Measurements from ENCODE around the gene ATXN1. TPM values are rescaled to one million over a fixed set of nuclear protein-coding genes. Genes with fewer than 3 reads are reported as not detected.

The ATXN1 gene
- total RNA-seq, 2 donors from 2014 or later = 121 to 135 TPM

DNA sequence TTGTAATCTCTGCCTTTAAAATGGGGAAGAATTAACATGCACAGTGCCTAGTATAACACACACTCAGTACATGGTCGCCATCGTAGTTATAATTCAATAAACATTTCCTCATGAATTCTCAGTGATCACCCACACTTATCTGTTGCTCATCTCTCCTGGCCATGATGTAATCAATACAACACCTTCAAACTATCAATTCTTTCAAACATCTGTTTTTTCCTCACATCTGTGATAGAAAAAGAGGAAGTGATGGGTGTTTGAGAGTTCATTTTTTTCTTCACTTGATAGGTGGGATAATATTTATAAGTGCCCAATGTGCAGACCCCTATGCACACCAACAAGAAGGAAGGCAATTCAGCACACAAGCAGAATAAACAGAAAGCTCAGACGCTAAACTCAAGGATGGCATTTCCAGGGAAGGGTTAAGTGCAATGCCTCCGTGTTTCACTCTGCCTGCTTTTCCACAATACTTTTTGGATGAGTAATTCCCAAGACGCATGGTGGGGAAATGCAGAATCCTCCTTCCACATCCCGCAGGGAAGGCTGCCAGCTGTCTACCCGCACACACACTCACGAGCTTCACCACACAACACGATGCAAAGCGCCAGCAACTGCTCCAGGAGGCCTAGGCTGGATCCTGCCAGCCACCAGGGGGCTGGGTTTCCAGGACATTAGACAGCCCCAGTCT, 422.5 kb downstream of the ATXN1 start:
- Mint-ChIP-seq H3K4me3 (no peak overlapping the region), H3K27ac (peak overlapping the region; percentile 29), H3K4me1 (peaks cover 10% of the 10 kb centered on the region), H3K36me3 (ENCODE audit: low read depth) (no peaks in the 10 kb centered on the region), H3K27me3 (no peaks in the 10 kb centered on the region)
- H3K9me3 ChIP-seq (ENCODE audit: control insufficient read depth, low read length, poor library complexity, severe bottlenecking) = no peaks in the 10 kb centered on the region
- ATAC-seq (no peak), DNase-seq (no peak)

DNA sequence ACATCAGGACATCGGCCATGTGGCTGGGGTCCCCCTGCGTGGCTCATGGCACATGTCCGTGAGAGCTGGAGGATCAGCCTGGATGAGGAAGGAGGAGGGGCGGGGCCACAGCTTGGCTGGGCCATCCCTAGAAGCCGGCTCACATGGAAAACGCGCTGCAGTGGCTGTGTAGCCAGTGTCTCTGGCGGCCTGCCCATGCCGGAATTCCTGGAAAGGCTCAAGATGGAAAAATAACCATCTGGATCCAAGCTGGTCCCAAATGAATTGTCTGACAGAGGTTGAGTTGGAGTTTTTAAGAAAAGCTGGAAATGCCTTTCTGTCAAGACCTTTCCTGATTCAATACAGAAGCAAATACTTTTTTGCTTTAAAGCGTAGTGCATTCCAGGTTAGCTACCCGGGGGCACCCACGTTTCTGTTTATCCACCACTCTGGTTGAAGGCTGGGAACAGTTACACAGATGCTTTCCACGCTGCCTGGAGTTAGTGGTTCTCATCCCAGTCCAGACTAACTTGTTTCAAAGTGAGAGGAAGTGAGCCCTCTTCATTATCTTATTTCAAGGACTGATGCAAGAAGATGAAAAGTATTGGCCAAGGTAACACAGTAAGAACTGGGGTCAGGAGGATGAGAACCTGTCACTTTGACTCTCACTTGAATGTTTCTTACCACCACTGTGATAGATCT, 423.8 kb downstream of the ATXN1 start:
- Mint-ChIP-seq H3K4me3 (no peak overlapping the region), H3K27ac (peak overlapping the region; percentile 1), H3K4me1 (peaks cover 10% of the 10 kb centered on the region), H3K27me3 (no peaks in the 10 kb centered on the region), H3K36me3 (ENCODE audit: low read depth) (no peaks in the 10 kb centered on the region)
- no peak for DNase-seq
- ATAC-seq = no peak
- H3K9me3 ChIP-seq (ENCODE audit: control insufficient read depth, low read length, poor library complexity, severe bottlenecking) = no peaks in the 10 kb centered on the region

GRCh38 chr6:16336911-16337294, 424.4 kb downstream of the ATXN1 start:
- Mint-ChIP-seq H3K4me1 (peaks cover 10% of the 10 kb centered on the region), H3K36me3 (ENCODE audit: low read depth) (no peaks in the 10 kb centered on the region), H3K27ac (peak overlapping the region; percentile 1), H3K27me3 (no peaks in the 10 kb centered on the region), H3K4me3 (no peak overlapping the region)
- no peaks in the 10 kb centered on the region for H3K9me3 ChIP-seq (ENCODE audit: control insufficient read depth, low read length, poor library complexity, severe bottlenecking)
- no peak for ATAC-seq
- no peak for DNase-seq

GRCh38 chr6:16336056-16336818, 425.0 kb downstream of the ATXN1 start:
- Mint-ChIP-seq H3K4me1 (peaks cover 10% of the 10 kb centered on the region), H3K4me3 (no peak overlapping the region), H3K27ac (peak overlapping the region; percentile 1), H3K36me3 (ENCODE audit: low read depth) (no peaks in the 10 kb centered on the region), H3K27me3 (no peaks in the 10 kb centered on the region)
- H3K9me3 ChIP-seq (ENCODE audit: control insufficient read depth, low read length, poor library complexity, severe bottlenecking) = no peaks in the 10 kb centered on the region
- DNase-seq (no peak), ATAC-seq (no peak)

- peaks cover 10% of the 10 kb centered on the region for H3K4me1 Mint-ChIP-seq
- no peaks in the 10 kb centered on the region for H3K27me3 Mint-ChIP-seq
- no peak for ATAC-seq
- H3K27ac Mint-ChIP-seq = peak overlapping the region; percentile 11
- H3K36me3 Mint-ChIP-seq (ENCODE audit: low read depth) = no peaks in the 10 kb centered on the region
- H3K4me3 Mint-ChIP-seq = no peak overlapping the region
- no peaks in the 10 kb centered on the region for H3K9me3 ChIP-seq (ENCODE audit: control insufficient read depth, low read length, poor library complexity, severe bottlenecking)
- no peak for DNase-seq
These were observed 426.1 kb downstream of the ATXN1 start for GRCh38 chr6:16335176-16335575.

GRCh38 chr6:16334671-16335070, 426.6 kb downstream of the ATXN1 start:
- Mint-ChIP-seq H3K4me3 (no peak overlapping the region), H3K4me1 (peaks cover 12% of the 10 kb centered on the region), H3K27ac (peak overlapping the region; percentile 11), H3K27me3 (no peaks in the 10 kb centered on the region), H3K36me3 (ENCODE audit: low read depth) (peaks cover 2% of the 10 kb centered on the region)
- no peaks in the 10 kb centered on the region for H3K9me3 ChIP-seq (ENCODE audit: control insufficient read depth, low read length, poor library complexity, severe bottlenecking)
- no peak for DNase-seq
- no peak for ATAC-seq

GRCh38 chr6:16333580-16333979, 427.7 kb downstream of the ATXN1 start:
- no peaks in the 10 kb centered on the region for H3K9me3 ChIP-seq (ENCODE audit: control insufficient read depth, low read length, poor library complexity, severe bottlenecking)
- H3K4me3 Mint-ChIP-seq = no peak overlapping the region
- no peak for ATAC-seq
- DNase-seq = no peak
- H3K27ac Mint-ChIP-seq = no peak overlapping the region
- H3K4me1 Mint-ChIP-seq = peaks cover 12% of the 10 kb centered on the region
- no peaks in the 10 kb centered on the region for H3K27me3 Mint-ChIP-seq
- peaks cover 2% of the 10 kb centered on the region for H3K36me3 Mint-ChIP-seq (ENCODE audit: low read depth)

DNA sequence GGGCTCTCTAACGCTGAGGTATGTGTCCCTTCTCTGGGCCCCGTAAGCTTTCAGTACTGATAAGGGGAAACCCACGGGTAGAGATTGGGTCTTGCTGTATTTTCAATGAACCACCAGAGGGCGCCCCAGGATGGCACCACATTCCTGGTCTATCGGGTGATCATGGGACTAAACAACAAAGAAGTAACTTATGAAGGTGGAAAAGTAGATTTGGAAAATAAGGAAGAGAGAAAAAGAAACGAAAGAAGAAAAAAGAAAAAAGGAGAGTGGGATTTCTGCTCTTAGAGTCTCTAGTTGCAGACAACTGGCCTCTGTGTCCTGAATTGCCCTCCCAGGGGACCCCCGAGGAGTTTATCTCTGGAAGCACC, 429.1 kb downstream of the ATXN1 start:
- no peak overlapping the region for H3K27ac Mint-ChIP-seq
- DNase-seq (peak; percentile 60 to 82 (median 66)), ATAC-seq (peak; percentile 98)
- H3K27me3 Mint-ChIP-seq = no peaks in the 10 kb centered on the region
- no peaks in the 10 kb centered on the region for H3K9me3 ChIP-seq (ENCODE audit: control insufficient read depth, low read length, poor library complexity, severe bottlenecking)
- H3K4me3 Mint-ChIP-seq = no peak overlapping the region
- peaks cover 2% of the 10 kb centered on the region for H3K36me3 Mint-ChIP-seq (ENCODE audit: low read depth)
- H3K4me1 Mint-ChIP-seq = peaks cover 15% of the 10 kb centered on the region

- no peak overlapping the region for H3K4me3 Mint-ChIP-seq
- no peaks in the 10 kb centered on the region for H3K27me3 Mint-ChIP-seq
- H3K27ac Mint-ChIP-seq = no peak overlapping the region
- H3K36me3 Mint-ChIP-seq (ENCODE audit: low read depth) = peaks cover 4% of the 10 kb centered on the region
- ATAC-seq (peak; percentile 69), DNase-seq (peak; percentile 41 to 58 (median 44))
- peaks cover 15% of the 10 kb centered on the region for H3K4me1 Mint-ChIP-seq
- H3K9me3 ChIP-seq (ENCODE audit: control insufficient read depth, low read length, poor library complexity, severe bottlenecking) = no peaks in the 10 kb centered on the region
These were observed 429.7 kb downstream of the ATXN1 start for GRCh38 chr6:16331384-16332174.

DNA sequence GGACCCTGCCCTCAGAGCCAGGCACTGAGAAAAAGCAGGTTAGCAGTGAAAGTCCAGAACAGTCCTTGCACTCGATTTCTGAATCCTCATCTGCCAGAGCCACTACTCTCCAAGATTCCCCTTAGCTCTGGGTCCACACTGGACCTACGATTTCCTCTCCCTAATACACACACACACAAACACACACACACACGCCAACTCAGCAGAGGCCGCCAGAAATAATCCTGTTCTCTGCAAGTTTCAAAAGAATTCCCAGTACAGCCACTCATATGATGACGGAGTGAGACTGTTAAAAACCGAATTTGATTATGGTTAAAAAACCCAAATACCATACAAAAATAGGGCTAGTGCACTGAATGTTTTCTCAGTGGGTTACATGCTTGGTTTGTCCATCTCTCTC, 432.0 kb downstream of the ATXN1 start:
- Mint-ChIP-seq H3K4me3 (no peak overlapping the region), H3K4me1 (peaks cover 19% of the 10 kb centered on the region), H3K27ac (peak overlapping the region; percentile 63), H3K36me3 (ENCODE audit: low read depth) (peaks cover 7% of the 10 kb centered on the region), H3K27me3 (no peaks in the 10 kb centered on the region)
- DNase-seq (no peak), ATAC-seq (no peak)
- H3K9me3 ChIP-seq (ENCODE audit: control insufficient read depth, low read length, poor library complexity, severe bottlenecking) = no peaks in the 10 kb centered on the region

DNA sequence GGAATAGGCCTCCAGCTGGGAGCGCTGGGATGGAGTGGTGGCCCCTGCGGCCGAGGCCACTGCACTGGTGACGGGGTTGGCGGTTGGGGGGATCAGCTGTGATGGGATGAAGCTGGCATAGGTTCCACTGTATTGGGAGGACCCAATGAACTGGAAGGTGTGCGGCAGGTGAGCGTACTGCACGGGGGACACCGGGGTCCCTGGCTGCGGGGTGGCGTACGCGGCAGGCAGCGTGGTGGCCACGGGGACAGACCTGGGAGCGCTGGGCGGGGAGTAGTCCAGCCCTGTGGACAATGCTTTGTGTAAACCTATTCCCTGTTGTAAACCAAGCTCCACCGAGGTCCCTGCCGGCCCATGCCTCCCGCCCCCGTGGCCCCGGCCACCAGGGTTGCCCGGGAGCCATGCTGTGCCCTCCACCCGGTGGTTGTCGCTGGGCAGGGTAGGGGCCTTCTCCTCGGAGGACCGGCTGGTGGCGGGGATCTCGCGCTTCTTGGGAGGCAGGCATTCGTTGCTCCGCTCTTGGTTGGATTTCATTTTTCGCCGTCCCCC, 433.4 kb downstream of the ATXN1 start:
- DNase-seq (no peak), ATAC-seq (no peak)
- Mint-ChIP-seq H3K4me3 (no peak overlapping the region), H3K27ac (peak overlapping the region; percentile 63), H3K27me3 (no peaks in the 10 kb centered on the region), H3K36me3 (ENCODE audit: low read depth) (peaks cover 7% of the 10 kb centered on the region), H3K4me1 (peaks cover 25% of the 10 kb centered on the region)
- H3K9me3 ChIP-seq (ENCODE audit: control insufficient read depth, low read length, poor library complexity, severe bottlenecking) = no peaks in the 10 kb centered on the region

DNA sequence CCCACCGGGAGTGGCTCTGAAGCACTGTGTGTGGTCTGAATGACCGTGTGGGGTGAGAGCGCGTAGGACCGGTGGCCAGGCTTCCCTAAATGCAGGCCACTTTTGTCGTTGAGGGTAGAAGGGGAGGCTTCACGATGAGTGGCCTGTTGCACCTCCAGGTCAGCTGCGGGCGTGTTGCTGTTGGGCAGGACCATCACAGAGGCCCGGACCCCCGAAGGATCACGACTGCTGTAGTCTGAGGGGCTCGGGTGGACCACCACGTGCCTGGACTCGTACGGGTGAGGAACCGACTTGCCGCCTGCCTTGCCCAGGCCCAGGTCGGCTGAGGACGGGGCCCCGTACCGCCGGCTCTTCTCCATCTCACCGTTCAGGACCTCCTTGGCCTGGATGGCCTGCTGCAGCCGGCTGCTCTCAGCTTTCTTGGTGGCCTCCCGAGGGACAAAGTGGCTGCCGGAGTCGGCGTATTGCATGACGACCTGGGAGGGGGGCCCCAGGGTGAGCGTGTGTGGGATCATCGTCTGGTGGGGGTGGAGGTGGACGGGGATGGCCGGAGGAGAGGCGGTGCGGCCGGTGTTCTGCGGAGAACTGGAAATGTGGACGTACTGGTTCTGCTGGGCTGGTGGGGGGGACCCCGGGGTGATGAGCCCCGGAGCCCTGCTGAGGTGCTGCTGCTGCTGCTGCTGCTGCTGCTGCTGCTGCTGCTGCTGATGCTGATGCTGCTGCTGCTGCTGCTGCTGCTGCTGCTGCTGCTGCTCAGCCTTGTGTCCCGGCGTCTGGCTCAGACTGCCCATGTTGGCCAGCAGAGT, 434.1 kb downstream of the ATXN1 start:
- Mint-ChIP-seq H3K27me3 (no peaks in the 10 kb centered on the region), H3K4me3 (no peak overlapping the region), H3K36me3 (ENCODE audit: low read depth) (peaks cover 7% of the 10 kb centered on the region), H3K27ac (no peak overlapping the region), H3K4me1 (peaks cover 31% of the 10 kb centered on the region)
- no peaks in the 10 kb centered on the region for H3K9me3 ChIP-seq (ENCODE audit: control insufficient read depth, low read length, poor library complexity, severe bottlenecking)
- DNase-seq (no peak), ATAC-seq (no peak)
